ENCODE measurements around the gene IL17REL.

Gene IL17REL

GRCh38 chr22:50032941-50033601 is 20.5 kb upstream of the IL17REL start:
- H3K9me3 ChIP-seq (ENCODE audit: control insufficient read depth, insufficient read depth, low read length) = no peaks in the 10 kb centered on the region
- no peak overlapping the region for H3K27ac ChIP-seq (ENCODE audit: low read length)
- no peaks in the 10 kb centered on the region for H3K4me1 ChIP-seq (ENCODE audit: control insufficient read depth, insufficient read depth, low read length)
- DNase-seq (ENCODE audit: low read depth, low spot score) = no peak
- no peak overlapping the region for H3K4me3 ChIP-seq (ENCODE audit: low read length)
- H3K36me3 ChIP-seq (ENCODE audit: control insufficient read depth, insufficient read depth, low read length) = no peaks in the 10 kb centered on the region; the same call in 1 of the 2 replicates
- H3K27me3 ChIP-seq (ENCODE audit: control insufficient read depth, insufficient read depth, low read length) = no peaks in the 10 kb centered on the region; the same call in 1 of the 2 replicates
- no CpG with 5 or more reads among the region's 23 CpGs for WGBS (ENCODE audit: insufficient coverage, insufficient read length)

- Histone ChIP-seq H3K27me3 (ENCODE audit: control insufficient read depth, insufficient read depth, low read length) (no peaks in the 10 kb centered on the region; the same call in 1 of the 2 replicates), H3K4me1 (ENCODE audit: control insufficient read depth, insufficient read depth, low read length) (no peaks in the 10 kb centered on the region), H3K27ac (ENCODE audit: low read length) (no peak overlapping the region), H3K4me3 (ENCODE audit: low read length) (no peak overlapping the region), H3K36me3 (ENCODE audit: control insufficient read depth, insufficient read depth, low read length) (no peaks in the 10 kb centered on the region; the same call in 1 of the 2 replicates), H3K9me3 (ENCODE audit: control insufficient read depth, insufficient read depth, low read length) (no peaks in the 10 kb centered on the region)
- no CpG with 5 or more reads among the region's 24 CpGs for WGBS (ENCODE audit: insufficient coverage, insufficient read length)
- DNase-seq (ENCODE audit: low read depth, low spot score) = no peak
Observed at GRCh38 chr22:50032109-50032871, 19.7 kb upstream of the IL17REL start.

GRCh38 chr22:50031189-50032091 is 18.9 kb upstream of the IL17REL start:
- H3K4me3 ChIP-seq (ENCODE audit: low read length) = no peak overlapping the region
- no peak overlapping the region for H3K27ac ChIP-seq (ENCODE audit: low read length)
- no peaks in the 10 kb centered on the region for H3K4me1 ChIP-seq (ENCODE audit: control insufficient read depth, insufficient read depth, low read length)
- WGBS (ENCODE audit: insufficient coverage, insufficient read length) = no CpG with 5 or more reads among the region's 49 CpGs
- no peak for DNase-seq (ENCODE audit: low read depth, low spot score)
- no peaks in the 10 kb centered on the region for H3K9me3 ChIP-seq (ENCODE audit: control insufficient read depth, insufficient read depth, low read length)
- H3K27me3 ChIP-seq (ENCODE audit: control insufficient read depth, insufficient read depth, low read length) = no peaks in the 10 kb centered on the region; the same call in 1 of the 2 replicates
- H3K36me3 ChIP-seq (ENCODE audit: control insufficient read depth, insufficient read depth, low read length) = no peaks in the 10 kb centered on the region; the same call in 1 of the 2 replicates

- no peak overlapping the region for H3K4me3 ChIP-seq (ENCODE audit: low read length)
- no peak overlapping the region for H3K27ac ChIP-seq (ENCODE audit: low read length)
- H3K9me3 ChIP-seq (ENCODE audit: control insufficient read depth, insufficient read depth, low read length) = no peaks in the 10 kb centered on the region
- peak; percentile 82 for DNase-seq (ENCODE audit: low read depth, low spot score)
- H3K36me3 ChIP-seq (ENCODE audit: control insufficient read depth, insufficient read depth, low read length) = no peaks in the 10 kb centered on the region; the same call in 1 of the 2 replicates
- no peaks in the 10 kb centered on the region; the same call in 1 of the 2 replicates for H3K27me3 ChIP-seq (ENCODE audit: control insufficient read depth, insufficient read depth, low read length)
- no peaks in the 10 kb centered on the region for H3K4me1 ChIP-seq (ENCODE audit: control insufficient read depth, insufficient read depth, low read length)
- WGBS (ENCODE audit: insufficient coverage, insufficient read length) = no CpG with 5 or more reads among the region's 52 CpGs
Observed at GRCh38 chr22:50030297-50031188, 18.0 kb upstream of the IL17REL start.

GRCh38 chr22:50027639-50028537 is 15.3 kb upstream of the IL17REL start:
- no peaks in the 10 kb centered on the region for H3K4me1 ChIP-seq (ENCODE audit: control insufficient read depth, insufficient read depth, low read length)
- no peak for DNase-seq (ENCODE audit: low read depth, low spot score)
- no peak overlapping the region for H3K4me3 ChIP-seq (ENCODE audit: low read length)
- H3K36me3 ChIP-seq (ENCODE audit: control insufficient read depth, insufficient read depth, low read length) = no peaks in the 10 kb centered on the region; the same call in 1 of the 2 replicates
- H3K27ac ChIP-seq (ENCODE audit: low read length) = no peak overlapping the region
- no peaks in the 10 kb centered on the region for H3K9me3 ChIP-seq (ENCODE audit: control insufficient read depth, insufficient read depth, low read length)
- WGBS (ENCODE audit: insufficient coverage, insufficient read length) = no CpG with 5 or more reads among the region's 42 CpGs
- H3K27me3 ChIP-seq (ENCODE audit: control insufficient read depth, insufficient read depth, low read length) = no peaks in the 10 kb centered on the region; the same call in 1 of the 2 replicates

GRCh38 chr22:50025993-50026392 is 13.4 kb upstream of the IL17REL start:
- Histone ChIP-seq H3K4me1 (ENCODE audit: control insufficient read depth, insufficient read depth, low read length) (no peaks in the 10 kb centered on the region), H3K4me3 (ENCODE audit: low read length) (no peak overlapping the region), H3K27me3 (ENCODE audit: control insufficient read depth, insufficient read depth, low read length) (no peaks in the 10 kb centered on the region; the same call in 1 of the 2 replicates), H3K36me3 (ENCODE audit: control insufficient read depth, insufficient read depth, low read length) (no peaks in the 10 kb centered on the region), H3K27ac (ENCODE audit: low read length) (no peak overlapping the region), H3K9me3 (ENCODE audit: control insufficient read depth, insufficient read depth, low read length) (no peaks in the 10 kb centered on the region)
- WGBS (ENCODE audit: insufficient coverage, insufficient read length) = no CpG with 5 or more reads among the region's 13 CpGs
- no peak for DNase-seq (ENCODE audit: low read depth, low spot score)

GRCh38 chr22:50022171-50022819 is 9.7 kb upstream of the IL17REL start:
- WGBS (ENCODE audit: insufficient coverage, insufficient read length) = no CpG with 5 or more reads among the region's 14 CpGs
- Histone ChIP-seq H3K27me3 (ENCODE audit: control insufficient read depth, insufficient read depth, low read length) (no peaks in the 10 kb centered on the region), H3K9me3 (ENCODE audit: control insufficient read depth, insufficient read depth, low read length) (no peaks in the 10 kb centered on the region), H3K4me1 (ENCODE audit: control insufficient read depth, insufficient read depth, low read length) (no peaks in the 10 kb centered on the region), H3K4me3 (ENCODE audit: low read length) (no peak overlapping the region), H3K36me3 (ENCODE audit: control insufficient read depth, insufficient read depth, low read length) (no peaks in the 10 kb centered on the region), H3K27ac (ENCODE audit: low read length) (no peak overlapping the region)
- DNase-seq (ENCODE audit: low read depth, low spot score) = no peak

GRCh38 chr22:50020606-50021005 is 8.0 kb upstream of the IL17REL start:
- Histone ChIP-seq H3K27me3 (ENCODE audit: control insufficient read depth, insufficient read depth, low read length) (no peaks in the 10 kb centered on the region; the same call in 1 of the 2 replicates), H3K4me3 (ENCODE audit: low read length) (no peak overlapping the region), H3K27ac (ENCODE audit: low read length) (no peak overlapping the region), H3K4me1 (ENCODE audit: control insufficient read depth, insufficient read depth, low read length) (no peaks in the 10 kb centered on the region; the same call in 1 of the 2 replicates), H3K36me3 (ENCODE audit: control insufficient read depth, insufficient read depth, low read length) (no peaks in the 10 kb centered on the region), H3K9me3 (ENCODE audit: control insufficient read depth, insufficient read depth, low read length) (no peaks in the 10 kb centered on the region)
- no CpG with 5 or more reads among the region's 15 CpGs for WGBS (ENCODE audit: insufficient coverage, insufficient read length)
- no peak for DNase-seq (ENCODE audit: low read depth, low spot score)
